Endothelial cell of umbilical vein (primary cell): ENCODE data around the gene CBFB. TPM values are rescaled to one million over a fixed set of nuclear protein-coding genes. Genes with fewer than 3 reads are reported as not detected.
A peak's percentile ranks its signal among the peaks of the same experiment; 100 is the strongest.

Source experiments
- BruUV-seq: library from RNA; stranded (reverse); fragments of 400-500 nt; replicated peaks from 2 replicates; lab custom pipeline; 2021; lab: Mats Ljungman, UMichigan
- CTCF ChIA-PET: fragments of 300-600, 350-600 bp; sonication (Branson Sonifier 250); formaldehyde crosslinking; loops from one replicate; lab custom pipeline; 2021; ENCODE audit warnings: antibody characterized with exemption, inconsistent platforms; lab: Charles Lee
- POLR2A ChIA-PET: fragments of 300-600, 350-600 bp; sonication (Branson Sonifier 250); formaldehyde crosslinking; loops from one replicate; lab custom pipeline; 2021; ENCODE audit warnings: antibody characterized with exemption, inconsistent platforms; lab: Charles Lee
- DNase-seq: peaks from one replicate; pipeline ENCODE4 v3.0.0-alpha.2; 2011; ENCODE audit warnings: low read depth, low spot score
- FAIRE-seq: peaks from 2 replicates; lab custom pipeline; 2011; peaks lifted over from hg19 to GRCh38; lab: Jason Lieb, UNC
- H2AFZ ChIP-seq: 2 replicates; pipeline ENCODE4 v1.6.0; 2012; ENCODE audit warnings: low read depth, low read length, control low read depth, inconsistent platforms
- H3K27ac ChIP-seq: 2 replicates; pipeline ENCODE4 v1.5.1; 2011; ENCODE audit warnings: low read depth, mild to moderate bottlenecking, control low read depth, low read length, moderate library complexity; ENCODE audit not compliant: insufficient read depth
- H3K27me3 ChIP-seq, 2 experiments: 2 replicates each; pipeline versions ENCODE4 v1.6.0 to v1.6.1; 2011; ENCODE audit warnings: low read length in 2 of 2, mixed read lengths in 1 of 2; ENCODE audit not compliant: control insufficient read depth in 2 of 2, insufficient read depth in 2 of 2
- H3K36me3 ChIP-seq, 2 experiments: 2 replicates in 1 of 2; 3 replicates in 1 of 2; pipeline ENCODE4 v1.5.1; 2011; ENCODE audit warnings: low read length in 2 of 2, mild to moderate bottlenecking in 1 of 2, moderate library complexity in 1 of 2; ENCODE audit not compliant: control insufficient read depth in 2 of 2, insufficient read depth in 2 of 2; ENCODE audit errors: extremely low read depth in 1 of 2
- H3K4me1 ChIP-seq: 3 replicates; pipeline ENCODE4 v1.5.1; 2011; ENCODE audit warnings: mild to moderate bottlenecking, low read length; ENCODE audit not compliant: control insufficient read depth, insufficient read depth; ENCODE audit errors: extremely low read depth
- H3K4me2 ChIP-seq: 2 replicates; pipeline ENCODE4 v1.6.1; 2011; ENCODE audit warnings: low read length, control low read depth, mixed read lengths; ENCODE audit not compliant: insufficient read depth
- H3K4me3 ChIP-seq, 3 experiments: fragments of 200-600 bp in 1 of 3; sonication (generic), shearing (Covaris generic) in 1 of 3; replicated peaks in 1 of 3; 2 replicates each; pipeline ENCODE4 v1.5.1; 2011 to 2016; ENCODE audit warnings: control low read depth in 3 of 3, low read length in 3 of 3, mild to moderate bottlenecking in 2 of 3, inconsistent platforms in 1 of 3, low read depth in 1 of 3, moderate library complexity in 1 of 3; ENCODE audit not compliant: insufficient read depth in 1 of 3
- H3K79me2 ChIP-seq: 2 replicates; pipeline ENCODE4 v1.6.0; 2012; ENCODE audit warnings: low read length, inconsistent platforms; ENCODE audit not compliant: control insufficient read depth, insufficient read depth
- H3K9ac ChIP-seq: replicated peaks from 2 replicates; pipeline ENCODE3; 2011; ENCODE audit warnings: low read length, control low read depth; ENCODE audit not compliant: insufficient read depth; ENCODE audit errors: extremely low read depth
- H3K9me1 ChIP-seq: replicated peaks from 3 replicates; pipeline ENCODE4 v1.6.0; 2011; ENCODE audit warnings: mild to moderate bottlenecking, low read length; ENCODE audit not compliant: control insufficient read depth, insufficient read depth; ENCODE audit errors: extremely low read depth
- H3K9me3 ChIP-seq: replicated peaks from 2 replicates; pipeline ENCODE4 v1.5.1; 2012; ENCODE audit warnings: low read length, inconsistent platforms; ENCODE audit not compliant: control insufficient read depth, insufficient read depth
- H4K20me1 ChIP-seq: replicated peaks from 2 replicates; pipeline ENCODE3; 2011; ENCODE audit warnings: mild to moderate bottlenecking, low read length; ENCODE audit not compliant: control insufficient read depth, insufficient read depth; ENCODE audit errors: extremely low read depth
- CTCF ChIP-seq, 2 donors: IDR thresholded peaks; 1 replicate in 1 of 2; 2 replicates in 1 of 2; pipeline ENCODE4 v1.5.1; 2011; ENCODE audit warnings: low read length in 2 of 2, mild to moderate bottlenecking in 2 of 2, moderate library complexity in 2 of 2, control low read depth in 1 of 2, inconsistent platforms in 1 of 2, low read depth in 1 of 2; ENCODE audit not compliant: insufficient read depth in 1 of 2; ENCODE audit errors: extremely low read depth in 1 of 2
- EZH2 ChIP-seq: IDR thresholded peaks from 2 replicates; pipeline ENCODE4 v1.6.1; 2012; ENCODE audit warnings: borderline replicate concordance, low read depth, mild to moderate bottlenecking, moderate library complexity, low read length, inconsistent platforms; ENCODE audit not compliant: severe bottlenecking
- FOS ChIP-seq: IDR thresholded peaks from 2 replicates; pipeline ENCODE4 v1.6.1; 2011; ENCODE audit warnings: mild to moderate bottlenecking, low read length, moderate library complexity, borderline replicate concordance; ENCODE audit not compliant: insufficient read depth
- GATA2 ChIP-seq: IDR thresholded peaks from 2 replicates; pipeline ENCODE4 v1.7.0; 2011; ENCODE audit warnings: low read depth, mild to moderate bottlenecking, moderate library complexity, mixed read lengths, low read length; ENCODE audit not compliant: insufficient read length, insufficient read depth
- JUN ChIP-seq: IDR thresholded peaks from 2 replicates; pipeline ENCODE4 v1.6.1; 2011; ENCODE audit warnings: borderline replicate concordance, low read depth; ENCODE audit not compliant: insufficient read length, insufficient read depth
- MAX ChIP-seq: IDR thresholded peaks from 2 replicates; pipeline ENCODE4 v1.6.1; 2011; ENCODE audit not compliant: insufficient read depth, insufficient read length
- MYC ChIP-seq: IDR thresholded peaks from one replicate; pipeline ENCODE4 v1.6.1; 2011; ENCODE audit warnings: mild to moderate bottlenecking, low read depth, low read length
- POLR2A ChIP-seq: IDR thresholded peaks from 2 replicates; pipeline ENCODE4 v1.6.1; 2012; ENCODE audit warnings: low read depth, mild to moderate bottlenecking, control low read depth, low read length
- POLR2AphosphoS5 ChIP-seq: IDR thresholded peaks from 2 replicates; pipeline ENCODE4 v1.6.1; 2012; ENCODE audit warnings: low read depth, mild to moderate bottlenecking, control low read depth, low read length, moderate library complexity; ENCODE audit not compliant: insufficient read depth
- dilution Hi-C: fragments of 300-500 bp; cut with MboI; formaldehyde crosslinking; loops from one replicate; pipeline ENCODE4 v1.15.0; 2019; ENCODE audit warnings: low sequenced_read_pairs; ENCODE audit not compliant: extremely low pct_ligation_motif_present
- intact Hi-C: fragments of 100-400 bp; cut with micrococcal nuclease; formaldehyde crosslinking; loops from one replicate; pipeline ENCODE4 v1.10.0; 2022
- polyA plus RNA-seq, 4 experiments: library from polyadenylated mRNA; depleted of rRNA in 3 of 4; stranded (reverse) in 3 of 4; unstranded in 1 of 4; fragments of >200 nt; gene quantifications; 2 replicates each; pipeline versions ENCODE4 v1.2.1 to v1.2.3, GENCODE V29; 2011 to 2012; ENCODE audit warnings: missing spikeins in 1 of 4
- total RNA-seq: library from RNA; stranded (reverse); gene quantifications from 2 replicates; pipeline ENCODE4 v1.2.3, GENCODE V29; 2021

The CBFB gene
- total and polyA plus RNA-seq, 2 donors (not counting 3 experiments of a cell fraction or from before 2014, with no cell fraction given): 27.8 to 103 TPM

DNA sequence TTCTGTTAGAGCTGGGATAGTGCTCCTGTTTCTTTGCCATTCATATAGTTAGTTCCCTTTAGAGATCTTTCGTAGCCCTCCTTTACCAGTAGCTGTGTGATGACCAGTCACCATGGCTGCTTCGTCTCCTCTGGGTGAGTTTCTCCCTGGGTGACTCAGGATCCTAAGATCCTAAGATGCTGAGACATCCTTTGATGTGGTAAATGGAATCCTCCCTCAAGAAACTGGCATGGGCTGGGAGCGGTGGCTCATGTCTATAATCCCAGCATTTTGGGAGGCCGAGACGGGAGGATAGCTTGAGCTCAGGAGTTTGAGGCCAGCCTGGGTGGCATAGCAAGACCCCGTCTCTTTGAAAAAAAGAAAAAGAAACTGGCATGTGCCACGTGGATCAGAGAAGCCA is 86.7 kb downstream of the CBFB start:
- intact Hi-C loops: no loop called here
- Histone ChIP-seq H3K4me2 (no peak overlapping the region), H3K4me1 (peaks cover 1% of the 10 kb centered on the region), H2AFZ (no peak overlapping the region), H3K9me1 (no peaks in the 10 kb centered on the region), H3K9ac (no peak overlapping the region), H3K27me3 (no peaks in the 10 kb centered on the region), H4K20me1 (no peaks in the 10 kb centered on the region), H3K79me2 (peaks cover 34% of the 10 kb centered on the region), H3K4me3 (no peak overlapping the region), H3K9me3 (no peaks in the 10 kb centered on the region), H3K27ac (no peak overlapping the region), H3K36me3 (no peaks in the 10 kb centered on the region)
- no peak for FAIRE-seq
- dilution Hi-C loops: no loop called here
- BruUV-seq: no TSS peak
- CTCF ChIA-PET: interaction anchor here (0.7 to 4.1 kb wide), 8 partner anchors 12 to 162 kb away, joined by 3 to 20 read pairs (median 4); no protein-coding TSS in a partner anchor
- DNase-seq: no peak
- POLR2A ChIA-PET: no interaction called here
- no peak for TF ChIP-seq POLR2AphosphoS5
- TF ChIP-seq FOS: no peak

DNA sequence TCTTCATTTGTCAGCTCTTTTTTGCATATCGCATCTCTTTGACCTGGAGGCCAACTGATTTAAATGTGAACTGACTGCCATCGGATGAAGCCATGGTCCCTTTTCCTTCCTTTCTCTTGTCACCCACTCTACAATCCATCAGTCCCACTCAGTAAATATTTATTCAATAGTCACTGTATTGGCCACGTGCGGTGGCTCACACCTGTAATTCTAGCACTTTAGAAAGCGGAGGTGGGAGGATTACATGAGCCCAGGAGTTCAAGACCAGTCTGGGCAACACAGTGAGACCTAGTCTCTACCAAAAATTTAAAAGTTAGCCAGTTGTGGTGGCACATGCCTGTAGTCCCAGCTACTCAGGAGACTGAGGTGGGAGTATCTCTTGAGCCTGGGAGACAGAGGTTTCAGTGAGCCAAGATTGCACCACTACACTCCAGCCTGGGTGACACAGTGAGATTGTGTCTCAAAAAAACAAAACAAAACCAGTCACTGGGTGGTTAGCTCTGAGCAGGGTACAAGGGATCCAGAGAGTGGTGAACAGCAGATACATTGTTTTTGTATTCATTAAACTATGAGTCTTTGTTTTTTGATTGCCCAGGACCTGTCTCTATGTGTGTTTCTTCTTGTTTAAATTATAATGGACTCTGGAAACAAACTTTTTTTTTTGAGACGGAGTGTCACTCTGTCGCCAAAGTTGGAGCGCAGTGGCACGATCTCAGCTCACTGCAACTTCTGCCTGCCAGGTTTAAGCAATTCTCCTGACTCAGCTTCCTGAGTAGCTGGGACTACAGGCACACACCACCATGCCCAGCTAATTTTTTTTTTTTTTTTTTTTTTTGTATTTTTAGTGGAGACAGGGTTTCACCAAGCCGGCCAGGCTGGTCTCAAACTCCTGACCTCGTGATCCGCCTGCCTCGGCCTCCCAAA is 87.7 kb downstream of the CBFB start:
- no peak overlapping the region for H3K4me2 ChIP-seq
- no peak overlapping the region for H3K4me3 ChIP-seq
- CTCF ChIA-PET: interaction anchor here (0.7 to 4.1 kb wide), 10 partner anchors 11 to 227 kb away, joined by 3 to 20 read pairs (median 4); no protein-coding TSS in a partner anchor
- no peaks in the 10 kb centered on the region for H3K9me1 ChIP-seq
- no peak overlapping the region for H3K9ac ChIP-seq
- H2AFZ ChIP-seq: no peak overlapping the region
- H3K27ac ChIP-seq: no peak overlapping the region
- dilution Hi-C loops (no loop called here), intact Hi-C loops (no loop called here)
- peak; percentile 26 for DNase-seq
- no peaks in the 10 kb centered on the region for H3K27me3 ChIP-seq
- no peaks in the 10 kb centered on the region for H3K36me3 ChIP-seq
- POLR2A ChIA-PET: interaction anchor here (0.6 kb wide), 1 partner anchor 11 kb away, joined by 5 read pairs; no protein-coding TSS in a partner anchor
- no peaks in the 10 kb centered on the region for H3K9me3 ChIP-seq
- peak; percentile 49 for FAIRE-seq
- BruUV-seq: no TSS peak
- H4K20me1 ChIP-seq: no peaks in the 10 kb centered on the region
- no peak for TF ChIP-seq POLR2A
- no peak for TF ChIP-seq MAX
- no peak for TF ChIP-seq GATA2
- TF ChIP-seq EZH2: no peak
- no peak for TF ChIP-seq JUN
- TF ChIP-seq POLR2AphosphoS5: no peak
- no peak for TF ChIP-seq FOS
- no peak for TF ChIP-seq MYC
- no peak for TF ChIP-seq CTCF (IDR thresholded peaks at IDR 0.05; ENCODE audit: extremely low read depth in 1 of 2, insufficient read depth in 1 of 2, low read depth in 1 of 2, low read length in 2 of 2)
- H3K4me1 ChIP-seq: no peaks in the 10 kb centered on the region
- H3K79me2 ChIP-seq: peaks cover 26% of the 10 kb centered on the region
